ENCODE measurements around the gene CARF.

DNA sequence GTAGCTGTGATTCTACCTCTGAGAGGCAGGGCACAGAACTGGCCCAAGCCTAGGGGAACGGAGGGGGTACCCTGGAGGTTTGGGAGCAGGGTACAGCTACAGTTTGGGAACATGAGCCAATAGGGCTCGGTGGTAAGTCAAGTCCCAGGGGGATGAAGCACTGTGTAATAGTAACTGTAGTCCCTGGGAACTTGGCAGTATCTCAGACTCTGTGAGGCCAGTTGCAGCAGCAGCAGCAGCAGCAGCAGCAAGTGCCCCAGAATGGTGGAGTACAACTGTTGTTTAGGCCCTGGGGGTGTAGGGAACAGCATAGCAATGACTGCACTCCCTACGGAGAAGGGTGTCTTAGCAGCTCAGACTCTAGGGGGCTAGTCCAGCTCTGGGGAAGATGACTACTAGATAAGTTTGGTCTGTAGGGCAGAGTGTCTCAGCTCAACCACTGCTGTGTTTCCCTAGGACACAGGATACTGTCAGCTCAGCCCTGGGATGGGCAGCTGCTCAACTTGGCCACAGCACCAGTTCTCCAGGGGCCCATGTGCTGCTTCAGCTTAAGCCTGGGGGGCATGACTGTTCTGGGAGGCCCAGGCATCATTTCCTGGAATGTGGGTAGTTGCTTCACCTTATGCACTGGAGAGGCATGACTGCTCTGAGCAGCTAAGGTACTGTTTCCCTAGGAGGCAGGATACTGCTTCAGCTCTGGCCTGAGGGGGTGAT lies 20.5 kb downstream of the CARF start:
- TF ChIP-seq, protein P1, sequence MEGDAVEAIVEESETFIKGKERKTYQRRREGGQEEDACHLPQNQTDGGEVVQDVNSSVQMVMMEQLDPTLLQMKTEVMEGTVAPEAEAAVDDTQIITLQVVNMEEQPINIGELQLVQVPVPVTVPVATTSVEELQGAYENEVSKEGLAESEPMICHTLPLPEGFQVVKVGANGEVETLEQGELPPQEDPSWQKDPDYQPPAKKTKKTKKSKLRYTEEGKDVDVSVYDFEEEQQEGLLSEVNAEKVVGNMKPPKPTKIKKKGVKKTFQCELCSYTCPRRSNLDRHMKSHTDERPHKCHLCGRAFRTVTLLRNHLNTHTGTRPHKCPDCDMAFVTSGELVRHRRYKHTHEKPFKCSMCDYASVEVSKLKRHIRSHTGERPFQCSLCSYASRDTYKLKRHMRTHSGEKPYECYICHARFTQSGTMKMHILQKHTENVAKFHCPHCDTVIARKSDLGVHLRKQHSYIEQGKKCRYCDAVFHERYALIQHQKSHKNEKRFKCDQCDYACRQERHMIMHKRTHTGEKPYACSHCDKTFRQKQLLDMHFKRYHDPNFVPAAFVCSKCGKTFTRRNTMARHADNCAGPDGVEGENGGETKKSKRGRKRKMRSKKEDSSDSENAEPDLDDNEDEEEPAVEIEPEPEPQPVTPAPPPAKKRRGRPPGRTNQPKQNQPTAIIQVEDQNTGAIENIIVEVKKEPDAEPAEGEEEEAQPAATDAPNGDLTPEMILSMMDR (IDR thresholded peaks at IDR 0.05) = no peak
- TF ChIP-seq POLR2A (IDR thresholded peaks at IDR 0.05) = no peak
